ENCODE measurements around the gene GATA2. TPM values are rescaled to one million over a fixed set of nuclear protein-coding genes. Genes with fewer than 3 reads are reported as not detected.

GATA2 gene
- total RNA-seq, 1 donor from 2014 or later = 37.9 TPM

- Mint-ChIP-seq H3K27me3 (ENCODE audit: unreplicated experiment) (peaks cover 28% of the 10 kb centered on the region), H3K9me3 (ENCODE audit: unreplicated experiment) (no peaks in the 10 kb centered on the region), H3K27ac (ENCODE audit: unreplicated experiment) (no peak overlapping the region), H3K4me1 (ENCODE audit: unreplicated experiment) (peaks cover 40% of the 10 kb centered on the region), H3K36me3 (ENCODE audit: low read depth, unreplicated experiment) (peaks cover 16% of the 10 kb centered on the region), H3K4me3 (ENCODE audit: unreplicated experiment) (peak overlapping the region; percentile 42)
- no peak for TF ChIP-seq CTCF (IDR thresholded peaks at IDR 0.05; ENCODE audit: unreplicated experiment)
- DNase-seq (ENCODE audit: low spot score) = no peak
These were observed 3.1 kb upstream of the GATA2 start for GRCh38 chr3:128496019-128496601.

GRCh38 chr3:128495435-128495970 is 2.5 kb upstream of the GATA2 start:
- Mint-ChIP-seq H3K36me3 (ENCODE audit: low read depth, unreplicated experiment) (peaks cover 16% of the 10 kb centered on the region), H3K27me3 (ENCODE audit: unreplicated experiment) (peaks cover 28% of the 10 kb centered on the region), H3K4me1 (ENCODE audit: unreplicated experiment) (peaks cover 42% of the 10 kb centered on the region), H3K4me3 (ENCODE audit: unreplicated experiment) (no peak overlapping the region), H3K9me3 (ENCODE audit: unreplicated experiment) (no peaks in the 10 kb centered on the region), H3K27ac (ENCODE audit: unreplicated experiment) (no peak overlapping the region)
- no peak for TF ChIP-seq CTCF (IDR thresholded peaks at IDR 0.05; ENCODE audit: unreplicated experiment)
- DNase-seq (ENCODE audit: low spot score) = no peak

GRCh38 chr3:128494367-128494650 is 1.3 kb upstream of the GATA2 start:
- DNase-seq (ENCODE audit: low spot score) = no peak
- Mint-ChIP-seq H3K4me3 (ENCODE audit: unreplicated experiment) (peak overlapping the region; percentile 68), H3K36me3 (ENCODE audit: low read depth, unreplicated experiment) (peaks cover 11% of the 10 kb centered on the region), H3K27ac (ENCODE audit: unreplicated experiment) (peak overlapping the region; percentile 21), H3K27me3 (ENCODE audit: unreplicated experiment) (peaks cover 28% of the 10 kb centered on the region), H3K4me1 (ENCODE audit: unreplicated experiment) (peaks cover 42% of the 10 kb centered on the region), H3K9me3 (ENCODE audit: unreplicated experiment) (no peaks in the 10 kb centered on the region)
- no peak for TF ChIP-seq CTCF (IDR thresholded peaks at IDR 0.05; ENCODE audit: unreplicated experiment)

- DNase-seq (ENCODE audit: low spot score) = no peak
- peaks cover 11% of the 10 kb centered on the region for H3K36me3 Mint-ChIP-seq (ENCODE audit: low read depth, unreplicated experiment)
- H3K4me1 Mint-ChIP-seq (ENCODE audit: unreplicated experiment) = peaks cover 42% of the 10 kb centered on the region
- H3K4me3 Mint-ChIP-seq (ENCODE audit: unreplicated experiment) = peak overlapping the region; percentile 70
- peaks cover 28% of the 10 kb centered on the region for H3K27me3 Mint-ChIP-seq (ENCODE audit: unreplicated experiment)
- no peak for TF ChIP-seq CTCF (IDR thresholded peaks at IDR 0.05; ENCODE audit: unreplicated experiment)
- no peaks in the 10 kb centered on the region for H3K9me3 Mint-ChIP-seq (ENCODE audit: unreplicated experiment)
- H3K27ac Mint-ChIP-seq (ENCODE audit: unreplicated experiment) = no peak overlapping the region
These were observed 767 bp upstream of the GATA2 start for GRCh38 chr3:128493570-128494366.
